Kidney (tissue), 14 donors: Measurements from ENCODE around the gene DNAH17. TPM values are rescaled to one million over a fixed set of nuclear protein-coding genes. Genes with fewer than 3 reads are reported as not detected.

Source experiments
- DNase-seq, 5 donors: peaks; one replicate each; pipeline ENCODE4 v3.0.0-alpha.2; 2013 to 2020
- FAIRE-seq: peaks from 2 replicates; lab custom pipeline; 2012; peaks lifted over from hg19 to GRCh38; lab: Jason Lieb, UNC
- H3K27ac ChIP-seq, 2 donors: one replicate each; pipeline ENCODE4 v1.7.0; 2013; ENCODE audit warnings: low read depth in 2 of 2, low read length in 2 of 2, inconsistent platforms in 1 of 2
- H3K27me3 ChIP-seq: one replicate; pipeline ENCODE4 v1.7.1; 2013; ENCODE audit warnings: low read length, inconsistent platforms; ENCODE audit not compliant: control insufficient read depth, insufficient read depth
- H3K36me3 ChIP-seq, 3 donors: one replicate each; pipeline versions ENCODE4 v1.7.0 to v1.7.1; 2013; ENCODE audit warnings: low read length in 3 of 3, control low read depth in 1 of 3, inconsistent platforms in 1 of 3; ENCODE audit not compliant: insufficient read depth in 3 of 3, control insufficient read depth in 2 of 3
- H3K4me1 ChIP-seq, 3 donors: one replicate each; pipeline versions ENCODE4 v1.7.0 to v1.7.1; 2013; ENCODE audit warnings: low read length in 3 of 3, inconsistent platforms in 1 of 3, low read depth in 1 of 3; ENCODE audit not compliant: control insufficient read depth in 2 of 3, insufficient read depth in 2 of 3
- H3K4me3 ChIP-seq, 3 donors: one replicate each; pipeline versions ENCODE4 v1.7.0 to v1.8.1; 2013; ENCODE audit warnings: low read length in 3 of 3, control low read depth in 1 of 3, inconsistent platforms in 1 of 3
- H3K9ac ChIP-seq, 3 donors: one replicate each; pipeline versions ENCODE4 v1.7.0 to v1.7.1; 2013; ENCODE audit warnings: low read length in 3 of 3, control low read depth in 1 of 3, inconsistent platforms in 1 of 3
- H3K9me3 ChIP-seq, 3 donors: one replicate each; pipeline versions ENCODE4 v1.7.0 to v1.7.1; 2013; ENCODE audit warnings: low read length in 3 of 3, control low read depth in 1 of 3, inconsistent platforms in 1 of 3; ENCODE audit not compliant: control insufficient read depth in 2 of 3, insufficient read depth in 1 of 3
- CTCF ChIP-seq: IDR thresholded peaks from 3 replicates; pipeline ENCODE4 v1.5.1; 2012; ENCODE audit warnings: mild to moderate bottlenecking, moderate library complexity, borderline replicate concordance; ENCODE audit not compliant: insufficient read depth; ENCODE audit errors: extremely low read depth
- intact Hi-C: fragments of 100-400 bp; cut with DNase I; formaldehyde crosslinking; loops from one replicate; pipeline ENCODE4 v1.11.1; 2022
- polyA plus RNA-seq: library from polyadenylated mRNA; stranded (reverse); fragments of 350-450 nt; fragmentation: Illumina TruSeq; extraction: RNeasy Lipid Tissue Mini Kit (QIAGEN cat#74804); gene quantifications from one replicate; pipeline ENCODE4 v1.2.3, GENCODE V29; 2014; ENCODE audit warnings: low read depth, low replicate concordance; ENCODE audit not compliant: insufficient read depth
- total RNA-seq: library from RNA; stranded (reverse); fragmentation: NEBNext Ultra II Directional; extraction: Animal tissue kit (Norgen Biotek cat#: 25700); gene quantifications from one replicate; pipeline ENCODE4 v1.2.1, GENCODE V29; 2021
- donor health status: control.
- donor health status: control.
- donor health status: control.
- donor health status: control.
- donor health status: control.
- donor health status: DM: yes; HTN: yes; CAD: no.
- donor health status: Normal renal cell carcinoma (clear cell type).

DNAH17 gene
- total and polyA plus RNA-seq, 2 donors from 2014 or later, result 0.09 to 0.17 TPM

- TF ChIP-seq CTCF, result no peak
- intact Hi-C loops, result no loop called here
- Histone ChIP-seq H3K4me1 (no peaks in the 10 kb centered on the region), H3K9me3 (peaks cover 0 to 3% (median 0%) of the 10 kb centered on the region in 3 donors), H3K27ac (no peak overlapping the region), H3K9ac (no peak overlapping the region), H3K4me3 (no peak overlapping the region), H3K27me3 (no peaks in the 10 kb centered on the region), H3K36me3 (no peaks in the 10 kb centered on the region)
- DNase-seq (no peak), FAIRE-seq (no peak)
Measured at GRCh38 chr17:78547035-78547434, 30.2 kb downstream of the DNAH17 start.

- Histone ChIP-seq H3K9ac (no peak overlapping the region), H3K27me3 (no peaks in the 10 kb centered on the region), H3K4me3 (no peak overlapping the region), H3K27ac (no peak overlapping the region), H3K4me1 (no peaks in the 10 kb centered on the region), H3K36me3 (no peaks in the 10 kb centered on the region), H3K9me3 (peaks cover 0 to 3% (median 0%) of the 10 kb centered on the region in 3 donors)
- TF ChIP-seq CTCF, result no peak
- intact Hi-C loops, result no loop called here
- no peak for DNase-seq
- no peak for FAIRE-seq
Measured at GRCh38 chr17:78546476-78546875, 30.7 kb downstream of the DNAH17 start.

GRCh38 chr17:78544881-78545755, 32.1 kb downstream of the DNAH17 start:
- H3K4me3 ChIP-seq, result no peak overlapping the region
- H3K27ac ChIP-seq, result no peak overlapping the region
- intact Hi-C loops, result no loop called here
- peaks cover 0 to 3% (median 0%) of the 10 kb centered on the region in 3 donors for H3K9me3 ChIP-seq
- DNase-seq (no peak), FAIRE-seq (no peak)
- no peak for TF ChIP-seq CTCF
- no peaks in the 10 kb centered on the region for H3K4me1 ChIP-seq
- H3K27me3 ChIP-seq, result no peaks in the 10 kb centered on the region
- no peak overlapping the region for H3K9ac ChIP-seq
- H3K36me3 ChIP-seq, result no peaks in the 10 kb centered on the region
